ENCODE results near the gene ALOX12. TPM values are rescaled to one million over a fixed set of nuclear protein-coding genes. Genes with fewer than 3 reads are reported as not detected.
"Not testable (repeated sequence)": the region's sequence is repeated elsewhere in the genome, so short reads cannot be mapped to it uniquely, and the experiment has no call there.

Gene ALOX12
- total and polyA plus RNA-seq, 2 donors from 2014 or later = not detected

GRCh38 chr17:6985266-6985665 is 10.6 kb upstream of the ALOX12 start:
- Histone ChIP-seq H3K4me1 (ENCODE audit: control insufficient read depth in 2 of 3, insufficient read depth in 2 of 3, low read depth in 1 of 3, low read length in 3 of 3) (no peaks in the 10 kb centered on the region), H3K9me3 (ENCODE audit: control insufficient read depth in 2 of 3, insufficient read depth in 1 of 3, low read length in 3 of 3) (no peaks in the 10 kb centered on the region), H3K27me3 (ENCODE audit: control insufficient read depth, insufficient read depth, low read length) (no peaks in the 10 kb centered on the region), H3K4me3 (ENCODE audit: low read length in 3 of 3) (no peak overlapping the region), H3K27ac (ENCODE audit: low read depth in 2 of 2, low read length in 2 of 2) (no peak overlapping the region), H3K36me3 (ENCODE audit: control insufficient read depth in 2 of 3, insufficient read depth in 3 of 3, low read length in 3 of 3) (no peaks in the 10 kb centered on the region), H3K9ac (ENCODE audit: low read length in 3 of 3) (no peak overlapping the region)
- DNase-seq (no peak), FAIRE-seq (no peak)
- intact Hi-C loops (cut with DNase I) = no loop called here
- TF ChIP-seq CTCF (IDR thresholded peaks at IDR 0.05; ENCODE audit: borderline replicate concordance, extremely low read depth, insufficient read depth) = no peak

GRCh38 chr17:6986676-6987075 is 9.2 kb upstream of the ALOX12 start:
- DNase-seq (no peak), FAIRE-seq (no peak)
- H3K4me1 ChIP-seq (ENCODE audit: control insufficient read depth in 2 of 3, insufficient read depth in 2 of 3, low read depth in 1 of 3, low read length in 3 of 3) = no peaks in the 10 kb centered on the region
- H3K27ac ChIP-seq (ENCODE audit: low read depth in 2 of 2, low read length in 2 of 2) = no peak overlapping the region
- H3K4me3 ChIP-seq (ENCODE audit: low read length in 3 of 3) = no peak overlapping the region
- intact Hi-C loops (cut with DNase I) = no loop called here
- no peak for TF ChIP-seq CTCF (IDR thresholded peaks at IDR 0.05; ENCODE audit: borderline replicate concordance, extremely low read depth, insufficient read depth)
- H3K36me3 ChIP-seq (ENCODE audit: control insufficient read depth in 2 of 3, insufficient read depth in 3 of 3, low read length in 3 of 3) = no peaks in the 10 kb centered on the region
- no peaks in the 10 kb centered on the region for H3K27me3 ChIP-seq (ENCODE audit: control insufficient read depth, insufficient read depth, low read length)
- no peak overlapping the region for H3K9ac ChIP-seq (ENCODE audit: low read length in 3 of 3)
- no peaks in the 10 kb centered on the region for H3K9me3 ChIP-seq (ENCODE audit: control insufficient read depth in 2 of 3, insufficient read depth in 1 of 3, low read length in 3 of 3)

GRCh38 chr17:6989779-6990178 is 6.1 kb upstream of the ALOX12 start:
- no peak overlapping the region for H3K9ac ChIP-seq (ENCODE audit: low read length in 3 of 3)
- no peaks in the 10 kb centered on the region for H3K9me3 ChIP-seq (ENCODE audit: control insufficient read depth in 2 of 3, insufficient read depth in 1 of 3, low read length in 3 of 3)
- intact Hi-C loops (cut with DNase I) = no loop called here
- FAIRE-seq (no peak), DNase-seq (no peak)
- H3K27me3 ChIP-seq (ENCODE audit: control insufficient read depth, insufficient read depth, low read length) = no peaks in the 10 kb centered on the region
- H3K4me1 ChIP-seq (ENCODE audit: control insufficient read depth in 2 of 3, insufficient read depth in 2 of 3, low read depth in 1 of 3, low read length in 3 of 3) = no peaks in the 10 kb centered on the region
- no peak overlapping the region for H3K4me3 ChIP-seq (ENCODE audit: low read length in 3 of 3)
- TF ChIP-seq CTCF (IDR thresholded peaks at IDR 0.05; ENCODE audit: borderline replicate concordance, extremely low read depth, insufficient read depth) = no peak
- H3K27ac ChIP-seq (ENCODE audit: low read depth in 2 of 2, low read length in 2 of 2) = no peak overlapping the region
- no peaks in the 10 kb centered on the region for H3K36me3 ChIP-seq (ENCODE audit: control insufficient read depth in 2 of 3, insufficient read depth in 3 of 3, low read length in 3 of 3)

- H3K4me3 ChIP-seq (ENCODE audit: low read length in 3 of 3); H3K9me3 ChIP-seq (ENCODE audit: control insufficient read depth in 2 of 3, insufficient read depth in 1 of 3, low read length in 3 of 3); H3K27me3 ChIP-seq (ENCODE audit: control insufficient read depth, insufficient read depth, low read length); FAIRE-seq; H3K36me3 ChIP-seq (ENCODE audit: control insufficient read depth in 2 of 3, insufficient read depth in 3 of 3, low read length in 3 of 3); intact Hi-C loops (cut with DNase I); H3K27ac ChIP-seq (ENCODE audit: low read depth in 2 of 2, low read length in 2 of 2); H3K4me1 ChIP-seq (ENCODE audit: control insufficient read depth in 2 of 3, insufficient read depth in 2 of 3, low read depth in 1 of 3, low read length in 3 of 3); H3K9ac ChIP-seq (ENCODE audit: low read length in 3 of 3); DNase-seq: not testable (repeated sequence)
Observed at GRCh38 chr17:6993613-6994056, 2.2 kb upstream of the ALOX12 start.

Measured in kidney (tissue), 14 donors.